ENCODE data around the gene LY6G6F.
A peak's percentile ranks its signal among the peaks of the same experiment; 100 is the strongest.
"Not testable (repeated sequence)": the region's sequence is repeated elsewhere in the genome, so short reads cannot be mapped to it uniquely, and the experiment has no call there.

Gene LY6G6F

DNA sequence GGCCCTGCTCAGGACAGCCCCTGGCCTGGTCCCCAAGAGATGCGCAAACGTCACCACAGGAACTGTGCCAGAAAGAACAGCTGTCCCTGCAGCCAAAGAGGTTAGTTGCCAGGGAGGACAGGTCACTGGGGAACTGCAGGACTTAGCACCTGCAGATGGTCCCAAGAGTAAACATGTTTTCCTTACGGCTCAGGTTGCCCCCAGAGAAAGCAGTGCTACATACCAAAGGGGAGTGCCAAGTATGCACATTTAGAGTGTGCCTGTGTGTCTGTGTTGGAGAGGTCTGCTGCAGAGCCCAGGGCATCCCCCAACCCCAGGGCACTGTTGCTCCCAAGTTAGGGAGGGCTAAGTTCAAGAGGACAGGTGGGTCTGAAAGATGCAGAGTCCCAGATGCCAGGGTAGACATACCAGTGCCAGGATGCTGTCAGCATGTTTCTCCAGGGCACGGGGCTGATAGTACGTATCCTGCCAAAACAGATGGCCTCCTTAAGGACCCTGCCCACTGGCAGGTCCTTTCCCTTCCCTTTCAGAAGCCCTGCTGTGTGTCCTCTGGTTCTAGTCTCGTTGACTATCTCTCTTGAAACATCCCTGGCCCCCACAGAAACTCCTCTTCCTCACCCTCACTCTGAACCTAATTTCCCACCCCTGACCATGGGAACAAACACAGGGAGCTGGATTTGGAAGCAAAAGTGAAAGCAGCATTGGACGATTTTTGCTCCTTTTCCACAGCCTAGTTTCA, 4.8 kb upstream of the LY6G6F start:
- DNase-seq (ENCODE audit: low read depth in 2 of 2), result no peak

DNA sequence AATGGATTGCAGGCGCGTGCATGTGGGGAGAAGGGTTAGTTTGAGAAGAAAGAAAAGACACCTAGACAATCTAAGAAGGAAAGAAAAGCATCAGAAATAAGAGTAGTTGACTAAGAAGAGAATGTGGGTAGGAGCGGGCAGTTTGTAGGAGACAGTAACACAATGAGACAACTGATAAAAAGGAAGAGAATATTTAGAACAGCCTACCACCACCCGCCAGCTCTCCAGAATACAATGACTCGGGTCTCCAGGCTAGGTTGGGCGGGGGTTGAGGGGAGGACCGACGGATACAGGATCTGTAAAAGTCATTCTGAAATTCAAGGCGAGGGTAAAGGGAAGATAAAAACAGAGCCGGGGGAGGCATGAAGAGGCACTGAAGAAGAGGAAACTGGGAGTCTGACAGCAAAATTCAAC, 4.3 kb upstream of the LY6G6F start:
- DNase-seq (ENCODE audit: low read depth in 2 of 2), result peak in 1 of 2 donors; percentile 7

DNA sequence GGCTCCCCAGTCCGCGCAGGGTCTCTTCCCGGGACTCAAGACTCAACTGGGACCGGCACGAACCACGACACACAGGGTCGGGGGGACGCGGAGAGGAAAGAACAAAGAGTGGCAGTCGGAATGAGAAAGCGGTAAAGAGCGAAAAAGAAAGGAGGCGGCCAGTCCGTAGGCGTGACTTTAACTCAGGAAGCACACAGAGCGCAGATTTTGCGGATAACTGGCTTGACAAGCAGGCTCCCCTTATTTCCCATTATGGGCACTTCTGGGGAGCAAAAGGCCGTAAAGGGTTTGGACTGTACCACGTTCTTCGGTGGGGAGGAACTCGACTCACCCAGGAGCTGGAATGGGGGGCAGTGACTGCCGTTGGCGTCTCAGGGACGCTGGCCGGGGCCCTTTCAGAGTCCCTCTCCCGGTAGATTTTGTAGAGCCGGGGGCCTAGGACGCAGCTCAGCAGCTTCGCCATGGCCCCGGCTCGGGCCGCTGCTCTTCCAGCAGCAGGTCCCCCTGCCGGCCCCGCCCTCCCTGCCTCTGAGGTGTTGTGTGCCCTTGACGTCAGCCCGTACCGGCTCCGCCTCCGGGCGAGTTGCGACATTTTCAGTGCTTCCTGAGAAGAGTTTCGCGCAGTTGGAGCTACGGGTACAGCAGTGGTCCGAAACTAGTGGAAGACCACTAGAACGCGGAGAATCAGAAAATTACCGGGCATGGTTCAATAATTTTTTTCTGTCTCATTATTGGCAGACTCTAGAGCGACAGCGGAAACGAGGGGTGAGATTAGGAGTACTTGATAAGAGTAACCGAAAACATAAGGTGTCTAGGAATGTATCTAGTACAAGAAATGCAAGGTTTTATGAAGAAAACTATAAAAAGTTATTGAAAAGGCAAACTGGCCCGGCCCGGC, 3.6 kb upstream of the LY6G6F start, which contains the start of gene ABHD16A:
TSS of gene ABHD16A (minus strand) at position 506 of the 898 bp plus-strand sequence. CDS start at position 463, 43 bp downstream.
- DNase-seq (ENCODE audit: low read depth in 2 of 2), result peak; percentile 94 to 97

DNA sequence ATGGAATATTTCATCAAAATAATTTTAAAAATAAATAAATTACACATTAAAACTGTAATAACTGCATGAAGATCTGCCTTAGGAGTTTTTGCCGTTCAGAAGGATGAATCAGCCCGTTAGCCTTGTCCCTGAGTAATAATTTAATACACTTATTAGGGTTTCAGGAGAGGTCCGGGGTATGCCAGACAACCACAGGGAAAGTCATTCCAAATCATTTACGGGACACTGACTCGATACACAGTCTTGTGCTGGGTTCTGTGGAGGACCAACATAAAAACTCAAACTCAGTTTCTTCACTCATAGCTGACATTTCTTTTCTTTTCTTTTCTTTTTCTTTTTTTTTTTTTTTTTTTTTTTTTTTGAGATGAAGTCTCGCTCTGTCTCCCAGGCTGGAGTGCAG, 735 bp upstream of the LY6G6F start:
- no peak for DNase-seq (ENCODE audit: low read depth in 2 of 2)

GRCh38 chr6:31707701-31708100, 1.0 kb downstream of the LY6G6F start:
- DNase-seq (ENCODE audit: low read depth in 2 of 2), result no peak

GRCh38 chr6:31708224-31708623, 1.6 kb downstream of the LY6G6F start:
- DNase-seq (ENCODE audit: low read depth in 2 of 2), result no peak

- DNase-seq (ENCODE audit: low read depth in 2 of 2), result not testable (repeated sequence)
These were observed 2.5 kb downstream of the LY6G6F start for GRCh38 chr6:31709157-31709556.

DNA sequence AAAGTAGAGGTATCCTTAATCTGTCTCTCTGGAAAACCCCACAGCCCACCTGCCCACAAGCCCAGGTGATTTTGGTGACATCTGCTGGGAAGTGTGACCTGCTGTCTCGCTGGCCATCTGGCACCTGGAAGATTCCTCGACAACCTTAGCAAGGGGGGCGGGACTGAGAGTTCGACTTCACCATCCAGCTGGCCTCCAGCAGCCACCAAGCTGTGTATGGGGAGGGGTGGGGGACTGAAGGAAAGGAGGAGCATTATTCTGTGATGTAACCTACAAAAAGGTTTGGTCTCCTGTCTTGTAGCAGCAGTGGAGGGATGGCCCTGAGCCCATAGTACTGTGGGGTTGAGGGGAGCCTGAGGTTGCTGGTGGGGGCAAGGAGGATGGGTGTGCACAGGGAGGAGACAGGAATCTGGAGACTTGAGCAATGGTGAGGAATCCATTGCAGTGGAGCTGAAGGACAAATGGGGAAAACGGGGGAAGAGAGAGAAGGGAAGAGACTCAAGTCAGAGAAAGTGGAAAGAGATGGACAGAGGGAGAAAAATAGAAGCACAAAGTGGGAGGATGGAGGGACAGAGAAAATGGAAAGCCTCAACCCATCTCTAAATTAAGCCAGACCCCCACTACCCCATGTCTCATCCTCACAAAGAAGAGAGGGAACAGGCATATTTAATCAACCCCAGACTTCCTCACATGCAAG, 4.0 kb downstream of the LY6G6F start:
- DNase-seq (ENCODE audit: low read depth in 2 of 2), result no peak

DNA sequence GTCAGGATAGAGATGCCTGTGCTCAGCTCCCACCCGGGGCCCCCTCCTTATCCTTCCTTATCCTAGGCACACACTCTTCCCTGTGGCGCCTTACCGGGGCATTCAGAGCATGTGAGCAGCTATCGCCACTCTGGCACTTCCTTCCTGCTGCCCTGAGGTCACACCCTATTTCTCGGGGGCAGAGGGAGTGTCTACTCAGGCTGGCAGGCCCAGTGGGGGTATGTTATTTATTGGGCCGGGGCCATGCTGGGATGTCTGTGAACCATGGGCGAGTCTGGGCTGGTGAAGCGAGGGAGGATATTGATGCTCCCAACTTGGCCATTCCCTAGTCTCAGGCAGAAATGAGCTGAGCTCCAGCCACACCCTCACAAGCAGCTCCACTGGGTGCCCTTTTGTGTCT, 4.6 kb downstream of the LY6G6F start:
- DNase-seq (ENCODE audit: low read depth in 2 of 2), result no peak

- DNase-seq (ENCODE audit: low read depth in 2 of 2), result no peak
These were observed 5.6 kb downstream of the LY6G6F start for GRCh38 chr6:31712296-31712695.

DNA sequence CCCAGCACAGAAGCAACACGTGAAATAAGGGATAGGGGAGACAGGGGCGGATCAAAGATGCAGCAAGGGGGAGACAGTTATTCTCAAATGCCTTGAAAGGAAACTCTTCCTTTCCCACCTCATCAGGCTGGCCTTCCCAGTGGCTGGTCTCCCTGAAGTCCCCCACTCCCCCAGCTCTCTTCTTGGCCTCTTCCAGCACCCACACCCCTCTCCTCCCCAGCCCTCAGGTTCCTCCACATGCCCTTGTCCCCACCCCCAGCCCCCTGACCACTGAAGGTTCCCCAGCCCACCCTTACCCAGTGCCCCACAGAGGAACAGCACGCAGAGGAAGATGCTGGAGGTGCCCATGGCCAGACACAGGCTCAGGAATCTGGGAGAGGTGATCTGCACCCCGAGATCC, 6.8 kb downstream of the LY6G6F start:
- no peak for DNase-seq (ENCODE audit: low read depth in 2 of 2)

- DNase-seq (ENCODE audit: low read depth in 2 of 2), result no peak
These were observed 7.5 kb downstream of the LY6G6F start for GRCh38 chr6:31713991-31714684.

DNA sequence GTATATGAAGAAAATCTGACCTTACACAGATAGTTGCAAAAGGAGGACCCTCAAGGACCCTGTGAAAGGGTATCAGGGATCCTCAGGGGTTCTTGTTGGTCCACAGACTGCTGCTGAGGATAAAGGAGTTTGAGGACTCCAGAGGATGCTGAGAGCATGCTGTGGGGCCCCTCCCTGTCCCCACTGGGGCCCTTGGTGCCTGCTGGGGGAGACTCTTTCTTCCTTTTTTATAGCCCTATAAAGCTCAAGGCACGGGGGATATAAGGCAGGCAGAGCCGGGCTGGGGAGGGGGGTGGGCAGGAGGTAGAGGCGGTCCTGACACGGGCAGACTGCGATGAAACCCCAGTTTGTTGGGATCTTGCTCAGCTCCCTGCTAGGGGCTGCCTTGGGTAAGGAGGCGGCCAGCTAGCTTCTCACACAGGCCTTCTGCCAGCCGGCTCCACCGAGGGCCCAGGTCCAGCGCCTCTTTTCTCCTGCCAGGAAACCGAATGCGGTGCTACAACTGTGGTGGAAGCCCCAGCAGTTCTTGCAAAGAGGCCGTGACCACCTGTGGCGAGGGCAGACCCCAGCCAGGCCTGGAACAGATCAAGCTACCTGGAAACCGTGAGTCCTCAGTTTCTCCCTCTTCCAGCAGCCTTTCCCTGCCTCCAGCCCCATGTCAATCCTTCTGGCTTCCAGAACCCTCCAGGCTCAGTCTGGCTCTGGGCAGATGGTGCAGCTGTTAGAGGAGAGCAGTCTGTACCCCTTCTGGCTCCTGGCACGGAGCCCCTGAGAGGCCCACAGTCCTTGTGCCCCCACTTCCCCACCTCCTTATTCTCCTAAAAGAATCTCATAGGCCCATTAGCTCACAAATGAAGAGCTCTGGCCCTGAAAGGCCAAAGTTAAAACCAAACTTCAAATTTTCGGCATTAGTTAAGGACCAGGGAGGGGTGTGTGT, 8.6 kb downstream of the LY6G6F start, which contains the start of gene LY6G6D:
TSS of gene LY6G6D (plus strand) at position 327 of the 937 bp plus-strand sequence. CDS start at position 335, 8 bp downstream.
- no peak for DNase-seq (ENCODE audit: low read depth in 2 of 2)

- DNase-seq (ENCODE audit: low read depth in 2 of 2), result no peak
These were observed 11.0 kb downstream of the LY6G6F start for GRCh38 chr6:31717499-31718222.

DNA sequence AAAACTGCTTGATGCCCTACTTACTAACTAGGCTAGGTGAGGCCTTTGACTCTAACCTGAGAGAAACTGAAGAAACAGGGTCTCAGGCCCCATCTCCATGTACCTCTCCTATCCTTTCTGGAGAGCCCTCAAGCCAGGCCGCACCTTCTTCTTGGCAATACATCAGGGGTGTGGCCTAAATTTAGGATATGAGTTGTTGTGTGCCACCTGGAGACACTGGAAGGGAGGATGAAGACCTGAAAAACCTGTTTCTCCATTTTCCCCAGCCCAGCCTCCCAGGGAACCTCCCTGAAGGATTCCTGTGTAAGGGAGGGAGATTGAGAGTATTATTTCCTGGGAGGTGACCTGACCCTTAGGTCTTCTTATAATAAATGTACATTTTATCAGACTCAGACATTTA, 11.6 kb downstream of the LY6G6F start:
- no peak for DNase-seq (ENCODE audit: low read depth in 2 of 2)

DNA sequence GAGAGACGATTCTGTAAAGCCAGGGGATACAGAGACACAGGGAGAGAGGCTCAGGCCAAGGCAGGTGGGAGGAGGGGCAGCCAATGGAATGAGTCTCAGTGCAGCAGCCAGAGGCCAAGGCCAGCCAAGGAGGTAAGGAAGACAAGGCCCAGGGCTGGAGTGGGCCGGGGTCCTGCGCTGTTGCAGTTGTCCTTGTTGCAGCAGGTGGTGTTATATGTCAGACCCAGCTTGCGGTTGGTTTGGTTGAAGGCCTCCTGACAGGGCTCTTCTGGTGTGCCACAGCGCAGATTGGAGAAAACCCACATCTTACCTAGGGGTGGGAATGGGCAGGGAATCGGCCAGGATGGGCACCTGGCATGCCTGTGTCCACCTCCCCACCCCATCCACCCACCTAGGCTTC, 12.3 kb downstream of the LY6G6F start:
- DNase-seq (ENCODE audit: low read depth in 2 of 2), result no peak

DNA sequence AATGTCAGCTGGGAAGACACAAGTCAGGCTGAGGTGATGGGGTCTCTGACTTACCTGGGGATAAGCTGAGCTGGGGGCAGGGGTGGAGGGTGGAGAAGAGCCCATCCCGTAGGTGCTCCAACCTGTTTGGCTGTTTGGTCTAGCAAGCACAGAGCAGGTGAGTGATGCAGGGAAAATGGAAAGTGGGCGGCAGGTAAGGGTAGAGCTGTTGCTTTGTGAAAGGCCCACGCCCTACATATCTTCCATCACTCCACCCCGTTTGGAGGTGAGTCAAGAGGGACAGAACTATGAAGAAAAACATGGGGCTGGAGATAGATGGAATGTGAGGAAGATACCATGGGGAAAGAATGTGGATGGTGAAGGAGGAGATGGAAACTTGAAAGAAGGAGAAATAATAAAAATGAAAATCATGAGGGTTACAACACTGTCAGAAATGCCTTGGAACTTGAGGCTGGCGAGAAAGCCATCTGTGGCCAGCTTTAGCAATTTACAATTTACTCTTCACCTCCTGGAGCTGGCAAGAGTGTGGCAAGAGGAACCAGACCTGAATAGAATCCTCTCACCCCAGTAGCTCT, 13.6 kb downstream of the LY6G6F start:
- no peak for DNase-seq (ENCODE audit: low read depth in 2 of 2)

DNA sequence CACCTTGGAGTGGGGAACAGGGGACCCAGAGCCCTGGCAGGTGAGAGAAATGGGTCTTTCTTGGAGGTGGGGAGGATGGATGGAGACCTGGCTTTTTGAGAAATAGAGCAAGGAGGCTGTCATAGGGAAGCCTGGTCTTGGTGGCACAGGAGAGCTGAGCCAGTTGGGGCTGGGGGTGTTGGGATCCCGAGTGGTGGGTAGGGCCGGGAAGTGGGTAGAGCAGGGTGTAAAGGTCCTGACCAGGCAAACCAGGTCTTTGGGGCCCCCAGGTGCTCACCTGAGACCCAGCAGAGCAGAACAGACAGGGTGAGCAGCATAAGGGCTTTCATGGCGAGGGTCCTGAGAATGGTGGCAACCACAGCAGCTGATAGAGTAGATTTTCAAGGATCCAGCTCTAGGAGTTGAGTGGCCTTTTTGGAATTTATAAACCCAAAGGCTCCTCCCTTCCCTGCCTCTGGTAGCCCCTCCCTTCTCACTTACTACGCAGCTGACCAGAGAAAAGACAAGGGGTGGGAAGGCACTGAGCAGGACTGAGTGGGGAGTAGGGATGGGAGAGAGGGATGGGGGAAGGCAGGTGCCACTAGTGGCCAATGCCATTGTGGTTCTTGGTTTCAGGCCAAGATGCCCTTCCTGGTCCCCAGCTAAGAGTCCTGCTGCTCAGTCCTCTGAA, 14.8 kb downstream of the LY6G6F start, which contains the start of gene LY6G6C:
TSS of gene LY6G6C (minus strand) at position 396 of the 670 bp plus-strand sequence. CDS start at position 329, 67 bp downstream.
- DNase-seq (ENCODE audit: low read depth in 2 of 2), result no peak

DNA sequence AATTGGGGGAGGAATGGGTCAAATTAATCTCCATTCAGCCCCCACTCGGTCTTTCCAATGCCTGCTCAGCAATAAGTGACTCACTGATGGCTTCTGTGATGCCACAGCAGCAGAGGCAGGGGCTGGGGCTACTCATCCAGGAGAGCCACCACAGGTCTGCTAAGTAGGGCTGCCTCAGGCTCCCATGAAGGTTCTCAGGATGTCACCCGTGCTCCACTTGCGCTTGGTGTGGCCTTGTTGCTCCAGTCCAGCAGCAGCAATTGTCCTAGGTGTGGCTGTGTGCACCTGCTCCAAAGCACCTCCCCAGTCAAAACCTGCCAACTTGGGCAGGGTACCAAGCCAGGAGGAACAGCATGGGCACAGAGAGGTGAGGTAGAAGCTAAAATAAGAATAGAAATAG, 15.5 kb downstream of the LY6G6F start:
- DNase-seq (ENCODE audit: low read depth in 2 of 2), result no peak

Measured in activated CD4-positive, alpha-beta T cell treated with anti-CD3 and anti-CD28 coated beads for 24 hours (primary cell).